H1 (cell line): Measurements from ENCODE around the gene LRRC32. TPM values are rescaled to one million over a fixed set of nuclear protein-coding genes. Genes with fewer than 3 reads are reported as not detected.

Experiments used
- CTCF ChIA-PET: fragments of 300-600 bp; sonication (Branson Sonifier 250); formaldehyde crosslinking; loops from one replicate; lab custom pipeline; 2021; ENCODE audit not compliant: partially characterized antibody; lab: Charles Lee
- POLR2A ChIA-PET: fragments of 300-600 bp; sonication (Branson Sonifier 250); formaldehyde crosslinking; loops from one replicate; lab custom pipeline; 2021; ENCODE audit warnings: inconsistent platforms; ENCODE audit not compliant: partially characterized antibody; lab: Charles Lee
- DNase-seq, 2 experiments: peaks; one replicate each; pipeline versions ENCODE4 v3.0.0 to v3.0.0-alpha.2; 2010 to 2022; ENCODE audit warnings: low spot score in 2 of 2, low read depth in 1 of 2, mixed read lengths in 1 of 2
- FAIRE-seq: peaks from 2 replicates; lab custom pipeline; 2011; peaks lifted over from hg19 to GRCh38; lab: Jason Lieb, UNC
- H2AFZ ChIP-seq: 2 replicates; pipeline ENCODE4 v1.8.1; 2012; ENCODE audit warnings: low read length, inconsistent platforms
- H2AK5ac ChIP-seq: 2 replicates; pipeline ENCODE4 v1.6.1; 2013; ENCODE audit warnings: low read depth, low read length
- H2BK120ac ChIP-seq: replicated peaks from 2 replicates; pipeline ENCODE3; 2013; ENCODE audit warnings: low read depth, low read length, inconsistent platforms
- H2BK12ac ChIP-seq: 2 replicates; pipeline ENCODE4 v1.6.1; 2013; ENCODE audit warnings: low read depth, low read length
- H2BK15ac ChIP-seq: 2 replicates; pipeline ENCODE4 v1.6.1; 2013; ENCODE audit warnings: low read length
- H2BK20ac ChIP-seq: 2 replicates; pipeline ENCODE4 v1.6.1; 2013; ENCODE audit warnings: low read length
- H2BK5ac ChIP-seq: 2 replicates; pipeline ENCODE4 v1.6.1; 2013; ENCODE audit warnings: low read depth, low read length
- H3K14ac ChIP-seq: 2 replicates; pipeline ENCODE4 v1.6.1; 2013; ENCODE audit warnings: inconsistent platforms; ENCODE audit not compliant: insufficient read length
- H3K18ac ChIP-seq: 2 replicates; pipeline ENCODE4 v1.6.1; 2013; ENCODE audit warnings: low read length; ENCODE audit errors: extremely low read depth
- H3K23ac ChIP-seq: 2 replicates; pipeline ENCODE4 v1.6.1; 2013; ENCODE audit warnings: inconsistent platforms; ENCODE audit not compliant: insufficient read length
- H3K23me2 ChIP-seq: 2 replicates; pipeline ENCODE4 v1.6.1; 2013; ENCODE audit warnings: low read depth, low read length
- H3K27ac ChIP-seq: 2 replicates; pipeline ENCODE4 v1.6.1; 2011; ENCODE audit warnings: low read depth, low read length, inconsistent platforms
- H3K27me3 ChIP-seq, 4 experiments: replicated peaks in 1 of 4; 1 replicate in 1 of 4; 2 replicates in 3 of 4; pipeline versions ENCODE4 v1.6.1 to v1.8.1; 2011 to 2013; ENCODE audit warnings: low read length in 3 of 4, mild to moderate bottlenecking in 3 of 4, inconsistent platforms in 2 of 4, mixed read lengths in 2 of 4, moderate library complexity in 1 of 4; ENCODE audit not compliant: control insufficient read depth in 3 of 4, insufficient read depth in 3 of 4; ENCODE audit errors: extremely low read depth in 1 of 4
- H3K36me3 ChIP-seq, 4 experiments: 2 replicates each; pipeline versions ENCODE4 v1.6.1 to v1.8.1; 2011 to 2013; ENCODE audit warnings: mild to moderate bottlenecking in 4 of 4, low read length in 3 of 4, moderate library complexity in 2 of 4, control low read depth in 1 of 4, inconsistent platforms in 1 of 4; ENCODE audit not compliant: insufficient read depth in 4 of 4, control insufficient read depth in 2 of 4
- H3K4ac ChIP-seq: replicated peaks from 2 replicates; pipeline ENCODE3; 2013; ENCODE audit warnings: low read length, low read depth, mixed read lengths, inconsistent platforms; ENCODE audit not compliant: insufficient read length
- H3K4me1 ChIP-seq, 4 experiments: replicated peaks in 1 of 4; 1 replicate in 1 of 4; 2 replicates in 3 of 4; pipeline versions ENCODE4 v1.6.1 to v1.8.1; 2011 to 2013; ENCODE audit warnings: low read length in 3 of 4, inconsistent platforms in 2 of 4, mixed read lengths in 1 of 4; ENCODE audit not compliant: insufficient read depth in 4 of 4, control insufficient read depth in 3 of 4
- H3K4me2 ChIP-seq, 2 experiments: 2 replicates each; pipeline versions ENCODE4 v1.6.1 to v1.8.1; 2011 to 2013; ENCODE audit warnings: low read depth in 2 of 2, low read length in 2 of 2, control low read depth in 1 of 2, inconsistent platforms in 1 of 2, mild to moderate bottlenecking in 1 of 2; ENCODE audit not compliant: insufficient read depth in 1 of 2
- H3K4me3 ChIP-seq, 4 experiments: fragments of 200-600, 300-600 bp in 1 of 4; sonication (generic), shearing (Covaris generic), sonication (Bioruptor Twin) in 1 of 4; 2 replicates each; pipeline versions ENCODE4 v1.5.1 to v1.8.1; 2011 to 2016; ENCODE audit warnings: low read length in 4 of 4, low read depth in 3 of 4, control low read depth in 2 of 4, inconsistent platforms in 2 of 4, mild to moderate bottlenecking in 2 of 4, mixed read lengths in 1 of 4, moderate library complexity in 1 of 4; ENCODE audit not compliant: insufficient read depth in 2 of 4; ENCODE audit errors: extremely low read depth in 1 of 4
- H3K56ac ChIP-seq: replicated peaks from 2 replicates; pipeline ENCODE3; 2013; ENCODE audit warnings: low read depth, mild to moderate bottlenecking, mixed read lengths, low read length, inconsistent platforms; ENCODE audit not compliant: insufficient read length
- H3K79me1 ChIP-seq: 2 replicates; pipeline ENCODE4 v1.6.1; 2013; ENCODE audit warnings: low read depth, low read length, control low read depth
- H3K79me2 ChIP-seq, 2 experiments: 2 replicates each; pipeline versions ENCODE4 v1.6.1 to v1.8.1; 2012 to 2013; ENCODE audit warnings: low read length in 2 of 2, mild to moderate bottlenecking in 2 of 2, inconsistent platforms in 1 of 2; ENCODE audit not compliant: insufficient read depth in 2 of 2, control insufficient read depth in 1 of 2
- H3K9ac ChIP-seq, 4 experiments: replicated peaks in 1 of 4; 1 replicate in 1 of 4; 2 replicates in 3 of 4; pipeline versions ENCODE4 v1.6.1 to v1.8.1; 2011 to 2013; ENCODE audit warnings: low read depth in 3 of 4, low read length in 3 of 4, control low read depth in 2 of 4, mild to moderate bottlenecking in 2 of 4, moderate library complexity in 2 of 4, inconsistent platforms in 1 of 4; ENCODE audit errors: extremely low read depth in 1 of 4
- H3K9me3 ChIP-seq, 2 experiments: 2 replicates each; pipeline versions ENCODE4 v1.6.1 to v1.8.1; 2012 to 2013; ENCODE audit warnings: mild to moderate bottlenecking in 2 of 2, moderate library complexity in 2 of 2, control low read depth in 1 of 2, inconsistent platforms in 1 of 2, low read depth in 1 of 2, low read length in 1 of 2, mixed read lengths in 1 of 2; ENCODE audit not compliant: insufficient read depth in 2 of 2
- H4K20me1 ChIP-seq, 2 experiments: replicated peaks in 1 of 2; 2 replicates each; pipeline versions ENCODE3 to v1.8.1; 2011 to 2013; ENCODE audit warnings: inconsistent platforms in 2 of 2, low read length in 2 of 2, mild to moderate bottlenecking in 1 of 2; ENCODE audit not compliant: insufficient read depth in 2 of 2, control insufficient read depth in 1 of 2
- H4K5ac ChIP-seq: 2 replicates; pipeline ENCODE4 v1.6.1; 2013; ENCODE audit warnings: low read length, low read depth, mixed read lengths, inconsistent platforms; ENCODE audit not compliant: insufficient read length
- H4K8ac ChIP-seq: 2 replicates; pipeline ENCODE4 v1.8.0; 2013; ENCODE audit warnings: mild to moderate bottlenecking, moderate library complexity, low read length, inconsistent platforms; ENCODE audit not compliant: insufficient read depth; ENCODE audit errors: extremely low read depth
- H4K91ac ChIP-seq: replicated peaks from 2 replicates; pipeline ENCODE3; 2013; ENCODE audit warnings: low read length, mixed read lengths, inconsistent platforms; ENCODE audit not compliant: insufficient read length
- BACH1 ChIP-seq: IDR thresholded peaks from 2 replicates; pipeline ENCODE4 v1.6.1; 2012; ENCODE audit warnings: low read length, improper control_type of control experiment
- BRCA1 ChIP-seq: IDR thresholded peaks from 2 replicates; pipeline ENCODE4 v1.6.1; 2012; ENCODE audit warnings: low read depth, low read length, improper control_type of control experiment
- CHD1 ChIP-seq: IDR thresholded peaks from 2 replicates; pipeline ENCODE4 v1.6.1; 2012; ENCODE audit warnings: low read depth, low read length, improper control_type of control experiment
- EGR1 ChIP-seq: IDR thresholded peaks from 2 replicates; pipeline ENCODE4 v1.6.1; 2011; ENCODE audit warnings: low read depth, low read length, borderline replicate concordance
- FOSL1 ChIP-seq: IDR thresholded peaks from 2 replicates; pipeline ENCODE4 v1.6.1; 2011; ENCODE audit warnings: mild to moderate bottlenecking, low read depth, low read length, moderate library complexity; ENCODE audit not compliant: insufficient read depth
- NANOG ChIP-seq: IDR thresholded peaks from 2 replicates; pipeline ENCODE4 v1.6.1; 2011; ENCODE audit warnings: low read length, low read depth, mild to moderate bottlenecking, inconsistent platforms; ENCODE audit not compliant: insufficient read depth, poor library complexity, severe bottlenecking
- SAP30 ChIP-seq: fragments of 300-600 bp; sonication (generic); IDR thresholded peaks from 2 replicates; pipeline ENCODE4 v1.7.1; 2012; ENCODE audit warnings: low read length, moderate library complexity, mild to moderate bottlenecking, inconsistent platforms; ENCODE audit not compliant: insufficient read depth, insufficient replicate concordance
- SP1 ChIP-seq: IDR thresholded peaks from 2 replicates; pipeline ENCODE4 v1.6.1; 2011; ENCODE audit warnings: low read depth, low read length
- TAF1 ChIP-seq: IDR thresholded peaks from 2 replicates; pipeline ENCODE4 v1.6.1; 2011; ENCODE audit warnings: mild to moderate bottlenecking, low read depth, low read length
- TBP ChIP-seq: IDR thresholded peaks from 2 replicates; pipeline ENCODE4 v1.6.1; 2011; ENCODE audit warnings: low read depth, low read length, improper control_type of control experiment
- TEAD4 ChIP-seq: IDR thresholded peaks from 2 replicates; pipeline ENCODE4 v1.6.1; 2012; ENCODE audit warnings: low read depth, low read length, inconsistent platforms, mixed read lengths
- WGBS, 2 experiments: shearing (Covaris generic) in 1 of 2; methylation state at CpG; one replicate each; pipeline versions ENCODE4 v1.1.6 to v1.1.7; 2013 to 2015; ENCODE audit warnings: low lambda C conversion rate in 2 of 2, mixed read lengths in 2 of 2, inconsistent platforms in 1 of 2, low coverage in 1 of 2, missing lambda C conversion rate in 1 of 2; ENCODE audit not compliant: insufficient replicate concordance in 2 of 2, insufficient coverage in 1 of 2, insufficient read length in 1 of 2; ENCODE audit errors: extremely low coverage in 1 of 2, missing lambda C conversion rate in 1 of 2; 5-methylcytosine and 5-hydroxymethylcytosine counted together
- polyA plus RNA-seq, 7 experiments: library from polyadenylated mRNA; depleted of rRNA in 3 of 7; stranded (reverse) in 5 of 7; unstranded in 2 of 7; fragments of >200 nt in 5 of 7; fragments of 200-250 nt in 2 of 7; gene quantifications; 1 replicate in 5 of 7; 2 replicates in 1 of 7; 4 replicates in 1 of 7; pipeline versions ENCODE4 v1.2.1 to v1.2.3, GENCODE V29; 2011 to 2013; ENCODE audit warnings: missing spikeins in 2 of 7, mixed read lengths in 2 of 7
- total RNA-seq: library from RNA; stranded (reverse); fragmentation: NEBNext Ultra II Directional; extraction: Animal tissue kit (Norgen Biotek cat#: 25700); gene quantifications from 2 replicates; pipeline ENCODE4 v1.2.1, GENCODE V29; 2021
- TF ChIP-seq, protein P1 (sequence below): IDR thresholded peaks from 2 replicates; pipeline ENCODE4 v1.6.1; 2012; ENCODE audit warnings: inconsistent platforms

The LRRC32 gene
- total and polyA plus RNA-seq, 2 of the 8 experiments (the other 6 are each of a cell fraction or from before 2014, with no cell fraction given) = 0.99 to 1.9 TPM

DNA sequence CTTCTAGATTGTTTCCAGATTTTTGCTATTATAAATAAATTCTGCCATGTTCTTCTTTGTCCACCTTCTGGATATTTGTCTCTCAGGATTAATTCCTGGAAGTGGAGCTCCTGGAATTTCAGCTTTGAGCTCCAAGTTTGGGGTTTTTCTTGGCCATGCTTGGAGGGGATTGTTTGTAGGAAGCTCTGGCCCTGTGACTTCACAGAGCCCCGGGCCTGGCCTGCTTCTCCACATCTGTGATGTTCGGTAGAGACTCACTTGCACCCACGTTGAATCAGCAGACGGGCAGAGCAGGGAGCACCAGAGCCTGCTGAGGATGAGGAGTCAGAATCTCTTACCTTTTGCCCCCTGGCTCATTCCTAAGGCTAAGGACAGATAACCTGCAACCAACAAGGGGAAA is 35.7 kb downstream of the LRRC32 start:
- Histone ChIP-seq H4K5ac (no peak overlapping the region), H3K4me2 (no peak overlapping the region), H2AFZ (no peak overlapping the region), H3K23ac (no peak overlapping the region), H3K23me2 (no peaks in the 10 kb centered on the region), H3K9ac (no peak overlapping the region), H4K20me1 (no peaks in the 10 kb centered on the region), H3K4me3 (no peak overlapping the region), H2BK15ac (no peak overlapping the region), H3K14ac (no peak overlapping the region), H3K56ac (no peak overlapping the region), H3K9me3 (0 out of 4 replicates have a peak, but pooled peaks cover 0 to 4% of the 10 kb centered on the region in 2 experiments), H3K27me3 (no peaks in the 10 kb centered on the region)
- FAIRE-seq = no peak
- no peak for DNase-seq
- ChIA-PET CTCF (interaction anchor here (1.1 kb wide), 1 partner anchor 24 kb away, joined by 3 read pairs; no protein-coding TSS in a partner anchor), POLR2A (no interaction called here)
- WGBS, 2 experiments = 93% methylated on average over 4 of the region's 4 CpGs; no CpG with 5 or more reads in 1 of the 2 experiments
- no peak for TF ChIP-seq SP1
- TF ChIP-seq SAP30 = no peak
- no peak for TF ChIP-seq CHD1
- TF ChIP-seq EGR1 = no peak
- no peak for TF ChIP-seq TBP
- TF ChIP-seq, protein P1, sequence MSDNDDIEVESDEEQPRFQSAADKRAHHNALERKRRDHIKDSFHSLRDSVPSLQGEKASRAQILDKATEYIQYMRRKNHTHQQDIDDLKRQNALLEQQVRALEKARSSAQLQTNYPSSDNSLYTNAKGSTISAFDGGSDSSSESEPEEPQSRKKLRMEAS = no peak
- TF ChIP-seq BRCA1 = no peak
- no peak for TF ChIP-seq NANOG
- TF ChIP-seq FOSL1 = no peak
- TF ChIP-seq BACH1 = no peak
- no peak for TF ChIP-seq TAF1
- TF ChIP-seq TEAD4 = no peak
- TF ChIP-seq, all 59 proteins: peak for 0
- Histone ChIP-seq H3K79me2 (no peaks in the 10 kb centered on the region), H2BK12ac (no peak overlapping the region), H4K8ac (no peak overlapping the region), H3K18ac (no peak overlapping the region), H2BK5ac (no peak overlapping the region), H3K4ac (no peak overlapping the region), H2BK120ac (no peak overlapping the region), H3K27ac (no peak overlapping the region), H2BK20ac (no peak overlapping the region), H3K4me1 (no peaks in the 10 kb centered on the region), H3K79me1 (no peaks in the 10 kb centered on the region), H2AK5ac (no peak overlapping the region), H3K36me3 (no peaks in the 10 kb centered on the region), H4K91ac (no peak overlapping the region)
